ENCODE results near the gene RNF222.

The RNF222 gene

DNA sequence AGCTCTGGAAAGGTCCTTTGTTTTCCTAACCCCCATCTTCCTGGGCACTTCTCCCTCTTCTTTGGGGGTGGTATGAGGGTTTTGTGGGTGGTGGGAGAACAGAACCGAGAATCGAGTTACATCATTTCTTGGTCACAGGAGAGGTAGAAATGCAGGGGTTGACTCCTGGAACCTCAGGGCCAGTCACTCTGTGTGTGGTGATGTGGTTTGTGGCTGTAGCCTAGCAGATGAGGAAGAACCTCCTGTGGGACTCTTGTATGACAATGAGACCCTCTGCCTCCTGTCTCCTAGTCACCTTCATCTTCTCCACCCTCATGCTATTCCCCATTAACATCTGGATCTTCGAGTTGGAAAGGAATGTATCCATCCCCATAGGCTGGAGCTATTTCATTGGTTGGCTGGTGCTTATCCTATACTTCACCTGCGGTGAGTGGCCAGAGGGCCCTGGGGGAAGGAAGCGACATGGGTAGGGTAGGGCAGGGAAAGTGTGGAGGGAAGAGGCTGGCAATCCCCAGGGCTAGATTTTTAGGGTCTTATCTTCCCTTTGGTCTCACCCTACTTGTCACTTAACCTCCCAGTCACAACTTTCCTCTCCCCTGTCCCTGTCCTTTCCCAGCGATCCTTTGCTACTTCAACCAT, 52.5 kb downstream of the RNF222 start:
- DNase-seq (ENCODE audit: low spot score): no peak

DNA sequence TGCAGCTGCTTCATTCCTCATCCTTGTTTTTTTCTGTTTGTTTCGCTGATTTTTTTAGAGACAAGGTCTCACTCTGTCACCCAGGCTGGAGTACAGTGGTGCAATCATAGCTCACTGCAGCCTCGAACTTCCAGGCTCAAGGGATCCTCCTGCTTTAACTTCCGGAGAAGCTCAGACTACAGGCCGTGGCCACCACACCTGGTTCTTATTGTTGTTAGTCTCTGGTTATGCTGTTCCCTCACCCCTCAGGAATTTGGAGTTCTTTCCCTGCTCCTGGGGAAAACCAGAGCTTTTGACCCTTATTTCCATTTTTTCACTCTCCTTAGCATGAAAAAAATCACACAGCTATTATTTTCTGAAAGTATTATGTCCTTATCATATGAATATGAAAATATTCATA, 56.2 kb downstream of the RNF222 start:
- no peak for DNase-seq (ENCODE audit: low spot score)
